Muscle layer of colon (tissue), 2 donors: ENCODE results near the gene ARHGAP25.
"Not testable (repeated sequence)": the region's sequence is repeated elsewhere in the genome, so short reads cannot be mapped to it uniquely, and the experiment has no call there.

ENCODE experiments used
- H3K27ac ChIP-seq: one replicate; pipeline ENCODE4 v1.7.0; 2013; ENCODE audit warnings: low read depth, mild to moderate bottlenecking, low read length, moderate library complexity
- H3K27me3 ChIP-seq, 2 donors: one replicate each; pipeline ENCODE4 v1.7.0; 2013; ENCODE audit warnings: low read length in 2 of 2, mild to moderate bottlenecking in 2 of 2; ENCODE audit not compliant: insufficient read depth in 2 of 2, control insufficient read depth in 1 of 2
- H3K36me3 ChIP-seq: one replicate; pipeline ENCODE4 v1.7.0; 2013; ENCODE audit warnings: mild to moderate bottlenecking, low read length; ENCODE audit not compliant: insufficient read depth
- H3K4me1 ChIP-seq: one replicate; pipeline ENCODE4 v1.7.0; 2013; ENCODE audit warnings: mild to moderate bottlenecking, low read length; ENCODE audit not compliant: insufficient read depth
- H3K4me3 ChIP-seq, 2 donors: one replicate each; pipeline ENCODE4 v1.7.0; 2013; ENCODE audit warnings: low read length in 2 of 2, low read depth in 1 of 2, mild to moderate bottlenecking in 1 of 2, moderate library complexity in 1 of 2
- H3K9ac ChIP-seq: one replicate; pipeline ENCODE4 v1.7.0; 2013; ENCODE audit warnings: low read length
- H3K9me3 ChIP-seq: one replicate; pipeline ENCODE4 v1.7.0; 2013; ENCODE audit warnings: mild to moderate bottlenecking, low read length
- donor health status: abdominal sarcoma.
- donor health status: Adenocarcinoma of cecum.

ARHGAP25 gene

GRCh38 chr2:68790600-68790999, 56.0 kb downstream of the ARHGAP25 start:
- H3K36me3 ChIP-seq = no peaks in the 10 kb centered on the region
- no peaks in the 10 kb centered on the region for H3K27me3 ChIP-seq
- H3K9me3 ChIP-seq = no peaks in the 10 kb centered on the region
- no peak overlapping the region for H3K4me3 ChIP-seq
- H3K27ac ChIP-seq = no peak overlapping the region
- no peak overlapping the region for H3K9ac ChIP-seq
- no peaks in the 10 kb centered on the region for H3K4me1 ChIP-seq

GRCh38 chr2:68791914-68792313, 57.3 kb downstream of the ARHGAP25 start:
- Histone ChIP-seq H3K9ac (no peak overlapping the region), H3K4me1 (no peaks in the 10 kb centered on the region)

GRCh38 chr2:68792751-68793150, 58.1 kb downstream of the ARHGAP25 start:
- Histone ChIP-seq H3K9me3 (no peaks in the 10 kb centered on the region), H3K27ac (no peak overlapping the region), H3K4me1 (no peaks in the 10 kb centered on the region), H3K27me3 (no peaks in the 10 kb centered on the region), H3K4me3 (no peak overlapping the region), H3K9ac (no peak overlapping the region), H3K36me3 (no peaks in the 10 kb centered on the region)

More at GRCh38 chr2:68791914-68792313, 57.3 kb downstream of the ARHGAP25 start:
- no peaks in the 10 kb centered on the region for H3K27me3 ChIP-seq
- no peak overlapping the region for H3K4me3 ChIP-seq
- H3K36me3 ChIP-seq = no peaks in the 10 kb centered on the region
- H3K9me3 ChIP-seq = no peaks in the 10 kb centered on the region
- no peak overlapping the region for H3K27ac ChIP-seq

GRCh38 chr2:68796295-68796905, 61.8 kb downstream of the ARHGAP25 start:
- H3K27me3 ChIP-seq = no peaks in the 10 kb centered on the region
- no peaks in the 10 kb centered on the region for H3K36me3 ChIP-seq
- no peak overlapping the region for H3K9ac ChIP-seq
- H3K27ac ChIP-seq = no peak overlapping the region
- no peak overlapping the region for H3K4me3 ChIP-seq
- no peaks in the 10 kb centered on the region for H3K9me3 ChIP-seq
- H3K4me1 ChIP-seq = no peaks in the 10 kb centered on the region

GRCh38 chr2:68798569-68798968, 64.0 kb downstream of the ARHGAP25 start:
- Histone ChIP-seq H3K9ac (no peak overlapping the region), H3K27ac (no peak overlapping the region), H3K4me1 (no peaks in the 10 kb centered on the region), H3K9me3 (no peaks in the 10 kb centered on the region), H3K27me3 (no peaks in the 10 kb centered on the region), H3K36me3 (no peaks in the 10 kb centered on the region), H3K4me3 (no peak overlapping the region)

GRCh38 chr2:68799140-68800026, 64.8 kb downstream of the ARHGAP25 start:
- H3K9me3 ChIP-seq = no peaks in the 10 kb centered on the region
- H3K36me3 ChIP-seq = no peaks in the 10 kb centered on the region
- no peak overlapping the region for H3K27ac ChIP-seq
- H3K9ac ChIP-seq = no peak overlapping the region
- no peaks in the 10 kb centered on the region for H3K27me3 ChIP-seq
- H3K4me3 ChIP-seq = no peak overlapping the region
- H3K4me1 ChIP-seq = no peaks in the 10 kb centered on the region

GRCh38 chr2:68800027-68800401, 65.4 kb downstream of the ARHGAP25 start:
- no peaks in the 10 kb centered on the region for H3K27me3 ChIP-seq
- no peak overlapping the region for H3K4me3 ChIP-seq
- no peaks in the 10 kb centered on the region for H3K36me3 ChIP-seq
- no peaks in the 10 kb centered on the region for H3K4me1 ChIP-seq
- H3K9me3 ChIP-seq = no peaks in the 10 kb centered on the region
- no peak overlapping the region for H3K27ac ChIP-seq
- no peak overlapping the region for H3K9ac ChIP-seq

- H3K4me1 ChIP-seq = no peaks in the 10 kb centered on the region
- no peaks in the 10 kb centered on the region for H3K9me3 ChIP-seq
- no peaks in the 10 kb centered on the region for H3K36me3 ChIP-seq
- H3K4me3 ChIP-seq = no peak overlapping the region
- H3K27me3 ChIP-seq = no peaks in the 10 kb centered on the region
- H3K27ac ChIP-seq = no peak overlapping the region
- no peak overlapping the region for H3K9ac ChIP-seq
Measured at GRCh38 chr2:68800517-68800916, 65.9 kb downstream of the ARHGAP25 start.

GRCh38 chr2:68802161-68802560, 67.5 kb downstream of the ARHGAP25 start:
- not testable (repeated sequence) for H3K9me3 ChIP-seq, H3K27ac ChIP-seq, H3K4me3 ChIP-seq, H3K4me1 ChIP-seq, H3K9ac ChIP-seq, H3K27me3 ChIP-seq, H3K36me3 ChIP-seq

GRCh38 chr2:68805025-68805424, 70.4 kb downstream of the ARHGAP25 start:
- Histone ChIP-seq H3K27me3 (no peaks in the 10 kb centered on the region), H3K4me1 (no peaks in the 10 kb centered on the region), H3K27ac (no peak overlapping the region), H3K9me3 (no peaks in the 10 kb centered on the region), H3K4me3 (no peak overlapping the region), H3K36me3 (no peaks in the 10 kb centered on the region), H3K9ac (no peak overlapping the region)

GRCh38 chr2:68806511-68807109, 72.0 kb downstream of the ARHGAP25 start:
- Histone ChIP-seq H3K36me3 (no peaks in the 10 kb centered on the region), H3K4me1 (no peaks in the 10 kb centered on the region), H3K27ac (no peak overlapping the region), H3K9ac (no peak overlapping the region), H3K4me3 (no peak overlapping the region), H3K9me3 (no peaks in the 10 kb centered on the region), H3K27me3 (no peaks in the 10 kb centered on the region)
